Measurements from ENCODE around the gene SPATA1. TPM values are rescaled to one million over a fixed set of nuclear protein-coding genes. Genes with fewer than 3 reads are reported as not detected.
A peak's percentile ranks its signal among the peaks of the same experiment; 100 is the strongest.

The SPATA1 gene
- polyA plus RNA-seq, 3 donors = 0.40 to 1.9 (median 0.43) TPM

- Histone ChIP-seq H3K4me2 (replicated peaks; ENCODE audit: extremely low read depth, low read length, poor library complexity, severe bottlenecking) (no peak overlapping the region), H3K9me3 (replicated peaks in 1 of 2; ENCODE audit: control insufficient read depth in 1 of 2, insufficient read depth in 1 of 2, low read length in 2 of 2) (peaks cover 0 to 8% of the 10 kb centered on the region in 2 donors), H3K9ac (ENCODE audit: insufficient read depth, low read length, poor library complexity, severe bottlenecking) (no peak overlapping the region), H3K4me1 (ENCODE audit: control insufficient read depth in 1 of 2, insufficient read depth in 2 of 2, low read length in 2 of 2) (no peaks in the 10 kb centered on the region), H3K27me3 (ENCODE audit: control insufficient read depth in 2 of 2, insufficient read depth in 2 of 2, low read length in 2 of 2) (no peaks in the 10 kb centered on the region), H3K36me3 (replicated peaks in 1 of 2; ENCODE audit: control insufficient read depth in 1 of 2, insufficient read depth in 2 of 2, low read length in 2 of 2) (peaks cover 0 to 5% of the 10 kb centered on the region in 2 donors), H3K27ac (ENCODE audit: low read depth in 1 of 2, low read length in 2 of 2) (no peak overlapping the region), H3K4me3 (replicated peaks in 1 of 3; ENCODE audit: low read depth in 2 of 3, low read length in 3 of 3) (no peak overlapping the region), H2AFZ (ENCODE audit: insufficient read depth, low read depth, low read length, poor library complexity, severe bottlenecking) (no peak overlapping the region), H3K79me2 (ENCODE audit: insufficient read depth, low read length) (no peaks in the 10 kb centered on the region), H4K20me1 (ENCODE audit: insufficient read depth, low read length) (no peaks in the 10 kb centered on the region)
- Mint-ChIP-seq H3K9me3 (peaks cover 0 to 18% (median 5%) of the 10 kb centered on the region in 7 donors), H3K27me3 (ENCODE audit: low read depth in 3 of 3) (no peaks in the 10 kb centered on the region), H3K4me1 (no peaks in the 10 kb centered on the region), H3K36me3 (peaks cover 23 to 24% of the 10 kb centered on the region in 2 donors), H3K4me3 (no peak overlapping the region), H3K27ac (no peak overlapping the region)
- no peak for DNase-seq
- intact Hi-C loops (cut with micrococcal nuclease) = no loop called here
- no peak for TF ChIP-seq CTCF (IDR thresholded peaks at IDR 0.05)
- WGBS (ENCODE audit: insufficient coverage) = 96% methylated on average over 3 of the region's 7 CpGs
Measured at GRCh38 chr1:84582802-84583587, 76.8 kb downstream of the SPATA1 start.

GRCh38 chr1:84583648-84584047, 77.5 kb downstream of the SPATA1 start:
- Histone ChIP-seq H3K9ac (ENCODE audit: insufficient read depth, low read length, poor library complexity, severe bottlenecking) (no peak overlapping the region), H3K79me2 (ENCODE audit: insufficient read depth, low read length) (no peaks in the 10 kb centered on the region), H3K36me3 (replicated peaks in 1 of 2; ENCODE audit: control insufficient read depth in 1 of 2, insufficient read depth in 2 of 2, low read length in 2 of 2) (no peaks in the 10 kb centered on the region), H3K27ac (ENCODE audit: low read depth in 1 of 2, low read length in 2 of 2) (no peak overlapping the region), H3K27me3 (ENCODE audit: control insufficient read depth in 2 of 2, insufficient read depth in 2 of 2, low read length in 2 of 2) (no peaks in the 10 kb centered on the region), H3K4me2 (replicated peaks; ENCODE audit: extremely low read depth, low read length, poor library complexity, severe bottlenecking) (no peak overlapping the region), H4K20me1 (ENCODE audit: insufficient read depth, low read length) (no peaks in the 10 kb centered on the region), H3K9me3 (replicated peaks in 1 of 2; ENCODE audit: control insufficient read depth in 1 of 2, insufficient read depth in 1 of 2, low read length in 2 of 2) (peaks cover 0 to 8% of the 10 kb centered on the region in 2 donors), H3K4me3 (replicated peaks in 1 of 3; ENCODE audit: low read depth in 2 of 3, low read length in 3 of 3) (no peak overlapping the region), H3K4me1 (ENCODE audit: control insufficient read depth in 1 of 2, insufficient read depth in 2 of 2, low read length in 2 of 2) (no peaks in the 10 kb centered on the region), H2AFZ (ENCODE audit: insufficient read depth, low read depth, low read length, poor library complexity, severe bottlenecking) (no peak overlapping the region)
- intact Hi-C loops (cut with micrococcal nuclease) = no loop called here
- no peaks in the 10 kb centered on the region for H3K4me1 Mint-ChIP-seq
- TF ChIP-seq CTCF (IDR thresholded peaks at IDR 0.05) = no peak
- H3K9me3 Mint-ChIP-seq = peaks cover 0 to 19% (median 5%) of the 10 kb centered on the region in 7 donors
- DNase-seq = no peak
- peaks cover 19 to 23% of the 10 kb centered on the region in 2 donors for H3K36me3 Mint-ChIP-seq
- no peak overlapping the region for H3K4me3 Mint-ChIP-seq
- WGBS (ENCODE audit: insufficient coverage) = 97% methylated on average over 10 of the region's 10 CpGs
- H3K27me3 Mint-ChIP-seq (ENCODE audit: low read depth in 3 of 3) = no peaks in the 10 kb centered on the region
- H3K27ac Mint-ChIP-seq = peak overlapping the region in 1 of 7 donors; percentile 9
